GM19463 (cell line): ENCODE results near the gene SPATA33.
"Not testable (repeated sequence)": the region's sequence is repeated elsewhere in the genome, so short reads cannot be mapped to it uniquely, and the experiment has no call there.

Experiments
- ATAC-seq: cut with Tn5 transposase; IDR thresholded peaks from one replicate; pipeline ENCODE4 v1.9.1; 2021; ENCODE audit warnings: mild to moderate bottlenecking, moderate library complexity; ENCODE audit not compliant: unreplicated experiment

Gene SPATA33

GRCh38 chr16:89624777-89625761 is 32.6 kb upstream of the SPATA33 start:
- no peak for ATAC-seq

DNA sequence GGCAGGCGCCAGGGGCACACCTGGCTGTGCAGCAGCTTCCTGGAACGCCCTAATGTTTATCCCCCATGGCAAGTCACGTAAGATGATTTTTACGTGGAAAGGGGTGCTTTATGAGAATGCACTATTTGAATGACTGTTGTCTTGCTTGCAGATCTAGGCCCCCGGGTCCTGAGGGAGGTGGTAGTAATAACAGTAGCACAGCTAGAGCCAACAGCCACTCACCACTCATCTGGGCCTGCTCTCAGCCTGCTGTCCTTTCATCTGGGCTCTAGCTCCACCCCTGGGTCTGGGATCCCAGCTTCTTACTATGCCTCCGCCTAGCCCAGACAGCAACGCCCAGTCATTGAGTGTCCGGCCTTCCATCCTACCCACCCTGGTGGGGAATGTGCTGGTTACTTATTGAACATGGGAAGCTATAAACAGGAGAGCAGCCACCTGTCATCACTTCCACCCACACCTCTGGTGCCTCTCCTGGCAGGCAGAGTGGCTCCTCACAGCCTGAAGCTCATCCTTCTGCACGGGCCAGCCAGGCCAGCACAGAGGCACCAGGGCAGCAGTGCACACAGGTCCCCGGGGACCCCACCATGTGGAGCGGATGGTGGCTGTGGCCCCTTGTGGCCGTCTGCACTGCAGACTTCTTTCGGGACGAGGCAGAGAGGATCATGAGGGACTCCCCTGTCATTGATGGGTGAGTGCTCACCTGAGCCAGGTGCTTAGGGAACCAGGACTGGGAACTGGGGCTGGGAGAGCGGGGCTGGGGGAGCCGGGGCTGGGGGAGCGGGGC is 27.6 kb upstream of the SPATA33 start:
- no peak for ATAC-seq

- no peak for ATAC-seq
These were observed 24.5 kb upstream of the SPATA33 start for GRCh38 chr16:89633064-89633631.

GRCh38 chr16:89634463-89635385 is 22.9 kb upstream of the SPATA33 start:
- ATAC-seq = not testable (repeated sequence)

GRCh38 chr16:89636663-89637062 is 21.0 kb upstream of the SPATA33 start:
- ATAC-seq = no peak

DNA sequence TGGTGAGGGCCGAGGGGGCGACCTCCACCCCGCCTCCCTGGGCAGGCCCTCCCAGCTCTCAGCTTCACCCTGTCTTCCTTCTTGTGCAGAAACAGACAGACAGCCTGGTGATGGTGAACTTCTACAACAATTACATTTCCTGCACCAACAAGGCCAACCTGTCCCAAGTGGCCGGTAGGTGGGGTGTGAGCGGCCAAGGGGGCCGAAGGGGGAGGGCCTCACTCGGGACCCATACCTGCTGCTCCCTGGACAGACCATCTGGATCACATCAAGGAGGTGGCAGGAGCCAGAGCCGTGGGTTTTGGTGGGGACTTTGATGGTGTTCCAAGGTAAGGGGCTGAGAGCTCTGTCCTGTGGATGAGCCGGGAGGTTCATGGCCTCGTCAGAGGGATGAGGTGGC is 20.3 kb upstream of the SPATA33 start:
- ATAC-seq = no peak

GRCh38 chr16:89638455-89638854 is 19.2 kb upstream of the SPATA33 start:
- no peak for ATAC-seq

GRCh38 chr16:89639385-89639784 is 18.3 kb upstream of the SPATA33 start:
- ATAC-seq = no peak

DNA sequence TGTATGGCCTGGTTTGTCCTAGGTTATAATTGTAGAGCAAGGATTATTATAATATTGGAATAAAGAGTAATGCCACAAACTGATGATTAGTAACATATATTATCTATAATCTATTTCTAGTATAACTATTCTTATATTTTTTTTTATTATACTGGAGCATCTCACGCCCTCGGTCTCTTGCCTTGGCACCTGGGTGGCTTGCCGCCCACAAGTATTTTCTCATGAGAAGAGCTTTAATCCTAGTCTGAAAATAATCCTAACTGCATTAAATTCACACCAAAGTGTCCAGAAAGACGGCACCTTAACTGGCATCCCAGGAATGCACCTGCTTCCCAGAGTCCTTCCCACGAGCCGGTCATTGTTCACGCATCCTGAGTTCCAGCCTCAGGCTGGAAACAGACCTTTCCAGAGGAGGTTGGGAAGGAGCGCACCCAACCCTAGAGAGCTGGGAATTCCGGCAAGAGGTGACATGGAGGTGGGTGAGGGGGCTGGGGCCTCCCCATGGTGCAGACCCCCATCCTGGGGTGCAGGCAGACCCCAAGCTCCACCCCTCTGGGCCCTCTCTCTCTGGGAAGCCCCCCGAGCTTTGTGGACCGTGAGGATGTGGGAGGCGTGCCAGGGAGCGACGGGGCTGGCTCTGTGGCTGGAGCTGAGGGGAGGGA is 16.0 kb upstream of the SPATA33 start:
- no peak for ATAC-seq

- no peak for ATAC-seq
These were observed 15.1 kb upstream of the SPATA33 start for GRCh38 chr16:89642574-89642973.

DNA sequence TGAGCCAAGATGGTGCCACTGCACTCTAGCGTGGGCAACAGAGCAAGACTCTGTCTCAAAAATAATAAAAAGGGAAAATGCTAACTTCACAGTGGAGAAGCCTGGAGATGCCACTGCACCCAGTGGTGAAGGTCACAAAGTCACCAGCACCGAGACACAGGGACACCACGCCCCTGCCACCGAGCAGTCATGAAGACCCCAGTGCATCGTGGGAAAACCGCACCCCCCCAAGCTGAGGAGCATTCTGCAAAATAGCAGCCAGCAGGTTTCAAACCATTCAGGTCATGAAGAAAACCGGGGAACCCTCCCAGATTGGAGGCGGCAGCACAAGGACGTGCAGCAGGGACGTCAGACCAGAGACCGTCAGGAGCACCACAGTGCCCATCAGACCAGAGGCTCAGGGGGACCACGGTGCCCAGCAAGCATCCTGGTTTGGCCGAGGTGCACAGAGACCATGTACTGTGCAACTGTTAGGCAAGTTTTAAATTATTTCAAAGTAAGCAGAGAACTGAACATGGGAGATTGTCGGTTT is 13.8 kb upstream of the SPATA33 start:
- ATAC-seq = no peak

DNA sequence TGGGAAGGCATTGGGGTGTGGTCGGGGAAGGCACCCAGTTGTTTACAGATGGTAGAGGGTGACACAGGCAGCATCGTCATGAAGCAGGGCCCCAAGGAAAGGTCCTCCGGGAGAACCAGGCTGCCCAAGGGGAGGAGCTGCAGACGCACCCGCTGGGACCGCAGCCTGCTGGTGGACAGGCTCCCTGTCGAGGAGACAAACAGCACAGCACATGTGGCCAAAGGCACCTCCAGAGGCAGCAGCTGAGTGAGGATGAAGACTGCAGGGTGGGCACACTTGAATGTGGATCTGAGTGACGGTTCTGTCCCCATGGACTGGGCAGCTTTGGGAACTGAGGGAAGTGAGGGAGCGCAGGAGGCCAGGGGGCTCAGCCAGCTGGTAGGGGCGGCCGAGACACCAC is 12.5 kb upstream of the SPATA33 start:
- no peak for ATAC-seq

- ATAC-seq = no peak
These were observed 11.4 kb upstream of the SPATA33 start for GRCh38 chr16:89646270-89646669.

DNA sequence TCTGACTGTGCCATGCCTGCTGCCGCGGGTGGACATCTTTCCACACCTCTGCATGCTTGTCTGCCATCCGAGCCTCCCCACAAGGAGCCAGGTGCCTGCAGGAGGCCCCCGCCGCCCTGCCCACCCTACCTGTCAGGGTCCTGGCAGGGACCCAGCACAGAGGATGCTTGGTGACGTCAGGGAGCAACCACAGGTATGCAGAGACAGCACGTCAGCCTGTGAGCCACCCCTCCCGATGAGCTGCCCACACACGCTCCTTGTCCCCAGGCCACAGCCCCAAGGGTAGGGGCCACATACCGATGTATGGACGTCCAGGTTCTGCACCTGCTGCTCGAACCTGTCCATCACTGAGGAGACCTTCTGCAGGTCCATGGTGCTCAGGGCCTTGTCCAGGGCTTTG is 10.7 kb upstream of the SPATA33 start:
- ATAC-seq = no peak

DNA sequence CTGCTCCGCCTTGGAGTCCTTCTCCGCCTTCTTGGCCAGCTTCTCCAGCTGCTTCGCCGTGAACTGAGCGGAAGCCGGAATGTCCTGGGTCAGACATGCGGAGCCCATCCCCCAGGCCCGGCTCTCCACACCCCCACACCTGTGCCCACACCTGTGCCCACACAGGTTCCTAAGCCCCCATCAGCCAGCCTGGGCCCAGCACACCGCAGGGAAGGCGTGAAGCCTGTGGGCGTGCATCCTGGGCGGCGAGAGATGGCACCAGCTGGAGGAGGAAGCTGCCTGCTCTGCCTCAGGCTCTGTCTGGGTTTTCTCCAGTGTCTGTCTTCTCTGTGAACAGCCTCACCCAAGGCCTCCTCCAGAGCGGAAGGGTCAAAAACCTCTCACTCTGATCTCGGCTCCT is 6.1 kb upstream of the SPATA33 start:
- no peak for ATAC-seq

GRCh38 chr16:89653656-89654295 is 3.9 kb upstream of the SPATA33 start:
- ATAC-seq = no peak

DNA sequence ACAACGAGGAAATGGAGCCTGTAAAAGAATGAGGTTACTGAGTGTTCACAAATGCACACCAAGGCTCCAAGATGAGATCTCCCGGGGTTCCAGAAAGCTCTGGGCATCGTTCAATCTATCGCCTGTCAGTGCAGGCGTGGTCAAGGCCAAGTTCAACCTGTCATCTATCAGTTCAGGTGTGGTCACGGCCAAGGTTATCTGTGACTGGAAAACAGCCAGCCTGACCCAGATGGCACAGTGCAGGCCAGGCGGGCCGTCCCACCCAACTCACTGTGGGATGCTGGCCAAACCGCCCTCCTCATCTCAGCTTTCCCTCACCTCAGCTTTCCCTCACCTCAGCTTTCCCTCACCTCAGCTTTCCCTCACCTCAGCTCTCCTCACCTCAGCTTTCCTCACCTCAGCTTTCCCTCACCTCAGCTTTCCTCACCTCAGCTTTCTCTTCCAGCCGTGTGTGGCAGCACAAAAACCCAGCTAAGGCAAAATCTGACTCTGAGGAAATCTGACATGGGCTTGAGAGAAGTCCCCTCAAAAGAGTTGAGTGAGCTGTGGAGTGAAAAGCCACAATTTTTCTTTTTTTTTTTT is 2.5 kb upstream of the SPATA33 start:
- ATAC-seq = no peak

DNA sequence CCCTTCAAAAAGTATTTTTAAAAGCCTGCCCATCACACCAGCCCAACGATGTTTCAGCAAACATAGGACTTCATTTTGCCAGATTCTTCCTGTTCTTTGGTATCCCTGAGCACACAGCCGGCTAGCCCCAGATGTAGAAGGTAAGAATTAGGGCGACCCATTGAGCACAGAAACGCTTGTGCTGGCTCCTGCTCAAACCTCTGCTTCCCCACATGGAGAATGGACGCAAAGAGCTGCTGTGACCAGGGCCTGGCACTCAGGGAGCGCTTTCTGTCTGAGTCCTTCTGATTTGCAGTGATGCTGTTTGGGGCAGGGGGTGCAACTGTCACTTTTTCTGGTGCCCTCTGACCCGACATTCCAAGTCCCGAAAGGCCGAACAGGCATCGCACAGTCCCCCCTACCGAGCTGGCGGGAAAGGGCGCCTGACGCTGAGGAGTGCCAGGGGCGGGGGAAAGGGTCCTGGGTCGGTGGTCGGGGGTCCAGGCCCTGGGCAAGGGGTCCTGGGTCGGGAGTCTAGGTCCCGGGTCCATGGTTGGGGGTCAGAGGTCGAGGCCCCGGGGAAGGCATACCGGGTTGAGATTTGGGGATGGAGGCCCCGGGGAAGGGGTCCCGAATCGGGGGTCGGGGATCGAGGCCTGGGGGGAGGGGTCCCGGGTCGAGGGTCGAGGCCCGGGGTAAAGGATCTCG is 1.1 kb upstream of the SPATA33 start:
- no peak for ATAC-seq
